ENCODE results near the gene GPC3. TPM values are rescaled to one million over a fixed set of nuclear protein-coding genes. Genes with fewer than 3 reads are reported as not detected.
A peak's percentile ranks its signal among the peaks of the same experiment; 100 is the strongest.

Gene GPC3
- total RNA-seq, 4 donors from 2014 or later = 1.4 to 5.8 (median 2.7) TPM

- Histone ChIP-seq H3K27ac (no peak overlapping the region), H3K4me3 (no peak overlapping the region), H3K27me3 (no peaks in the 10 kb centered on the region), H3K9me3 (no peaks in the 10 kb centered on the region), H3K4me1 (peaks cover 0 to 9% of the 10 kb centered on the region in 2 donors), H3K36me3 (no peaks in the 10 kb centered on the region)
- intact Hi-C loops (cut with DNase I; ENCODE audit: low total_unique reads) (loop anchor here (10.0 kb wide), 1 partner anchor 129 kb away; the partner anchor contains the start of gene GPC4), in situ Hi-C loops (cut with MboI; ENCODE audit: low sequenced_read_pairs in 4 of 4) (no loop called here)
- TF ChIP-seq, protein P1, sequence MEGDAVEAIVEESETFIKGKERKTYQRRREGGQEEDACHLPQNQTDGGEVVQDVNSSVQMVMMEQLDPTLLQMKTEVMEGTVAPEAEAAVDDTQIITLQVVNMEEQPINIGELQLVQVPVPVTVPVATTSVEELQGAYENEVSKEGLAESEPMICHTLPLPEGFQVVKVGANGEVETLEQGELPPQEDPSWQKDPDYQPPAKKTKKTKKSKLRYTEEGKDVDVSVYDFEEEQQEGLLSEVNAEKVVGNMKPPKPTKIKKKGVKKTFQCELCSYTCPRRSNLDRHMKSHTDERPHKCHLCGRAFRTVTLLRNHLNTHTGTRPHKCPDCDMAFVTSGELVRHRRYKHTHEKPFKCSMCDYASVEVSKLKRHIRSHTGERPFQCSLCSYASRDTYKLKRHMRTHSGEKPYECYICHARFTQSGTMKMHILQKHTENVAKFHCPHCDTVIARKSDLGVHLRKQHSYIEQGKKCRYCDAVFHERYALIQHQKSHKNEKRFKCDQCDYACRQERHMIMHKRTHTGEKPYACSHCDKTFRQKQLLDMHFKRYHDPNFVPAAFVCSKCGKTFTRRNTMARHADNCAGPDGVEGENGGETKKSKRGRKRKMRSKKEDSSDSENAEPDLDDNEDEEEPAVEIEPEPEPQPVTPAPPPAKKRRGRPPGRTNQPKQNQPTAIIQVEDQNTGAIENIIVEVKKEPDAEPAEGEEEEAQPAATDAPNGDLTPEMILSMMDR (IDR thresholded peaks at IDR 0.05 in 4 of 5, conservative IDR thresholded peaks at IDR 0.05 in 1 of 5) = no peak
- no peak for TF ChIP-seq POLR2A (IDR thresholded peaks at IDR 0.05)
- ATAC-seq (no peak), DNase-seq (no peak)
These were observed 441.7 kb downstream of the GPC3 start for GRCh38 chrX:133543654-133544053.

DNA sequence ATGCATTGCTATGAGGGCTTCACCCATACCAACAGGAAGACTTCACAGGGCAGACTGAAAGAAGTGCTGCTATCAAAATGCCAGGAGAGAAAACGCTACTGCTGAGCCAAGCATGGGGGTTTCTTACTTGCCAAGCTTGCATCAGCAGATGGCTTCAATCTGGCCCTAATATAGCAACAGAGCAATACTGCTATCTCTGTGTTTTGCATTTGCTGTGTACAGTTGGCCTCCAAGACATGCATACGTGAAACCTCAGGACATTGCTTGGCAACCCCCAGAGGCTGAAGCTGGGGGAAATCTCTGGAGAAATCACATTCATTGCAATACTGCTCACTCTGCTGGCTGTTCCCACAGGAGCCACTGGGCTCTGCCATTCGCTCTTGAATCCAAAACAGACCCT, 442.9 kb downstream of the GPC3 start:
- peak in 1 of 2 donors; percentile 35 for ATAC-seq
- TF ChIP-seq POLR2A (IDR thresholded peaks at IDR 0.05) = no peak
- TF ChIP-seq, protein P1 (IDR thresholded peaks at IDR 0.05 in 4 of 5, conservative IDR thresholded peaks at IDR 0.05 in 1 of 5) = no peak
- in situ Hi-C loops (cut with MboI; ENCODE audit: low sequenced_read_pairs in 4 of 4) (no loop called here), intact Hi-C loops (cut with DNase I; ENCODE audit: low total_unique reads) (loop anchor here (10.0 kb wide), 1 partner anchor 128 kb away; the partner anchor contains the start of gene GPC4)
- H3K4me1 ChIP-seq = peaks cover 0 to 9% of the 10 kb centered on the region in 2 donors
- no peaks in the 10 kb centered on the region for H3K36me3 ChIP-seq
- no peaks in the 10 kb centered on the region for H3K9me3 ChIP-seq
- no peaks in the 10 kb centered on the region for H3K27me3 ChIP-seq
- peak overlapping the region in 1 of 4 donors; percentile 38 for H3K27ac ChIP-seq
- DNase-seq = no peak
- no peak overlapping the region for H3K4me3 ChIP-seq

DNA sequence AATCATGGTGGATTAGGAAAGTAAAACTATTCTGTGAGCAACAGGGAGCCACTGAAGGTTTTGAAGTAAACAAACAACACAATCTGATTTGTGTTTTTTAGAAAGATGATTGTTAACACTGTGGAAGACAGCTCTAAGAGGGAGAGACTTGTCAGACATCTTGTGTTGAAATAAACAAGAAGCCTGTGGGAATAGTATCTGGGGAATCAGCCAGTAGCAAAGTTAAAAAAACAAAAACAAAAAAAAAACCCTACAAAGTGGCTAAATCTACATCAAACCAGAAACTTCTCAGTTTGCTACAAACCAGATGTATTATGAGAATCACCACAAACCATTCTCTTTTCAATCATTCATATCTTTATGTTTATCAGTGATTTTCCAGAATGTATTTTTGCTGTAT, 444.4 kb downstream of the GPC3 start:
- in situ Hi-C loops (cut with MboI; ENCODE audit: low sequenced_read_pairs in 4 of 4) = no loop called here
- no peak for DNase-seq
- Histone ChIP-seq H3K27me3 (no peaks in the 10 kb centered on the region), H3K9me3 (no peaks in the 10 kb centered on the region), H3K27ac (no peak overlapping the region), H3K36me3 (no peaks in the 10 kb centered on the region), H3K4me1 (peaks cover 3 to 9% of the 10 kb centered on the region in 2 donors), H3K4me3 (no peak overlapping the region)
- no peak for ATAC-seq
- no peak for TF ChIP-seq POLR2A (IDR thresholded peaks at IDR 0.05)
- TF ChIP-seq, protein P1 (IDR thresholded peaks at IDR 0.05 in 4 of 5, conservative IDR thresholded peaks at IDR 0.05 in 1 of 5) = no peak
- intact Hi-C loops (cut with DNase I; ENCODE audit: low total_unique reads) = loop anchor here (10.0 kb wide), 1 partner anchor 126 kb away; the partner anchor contains the start of gene GPC4

DNA sequence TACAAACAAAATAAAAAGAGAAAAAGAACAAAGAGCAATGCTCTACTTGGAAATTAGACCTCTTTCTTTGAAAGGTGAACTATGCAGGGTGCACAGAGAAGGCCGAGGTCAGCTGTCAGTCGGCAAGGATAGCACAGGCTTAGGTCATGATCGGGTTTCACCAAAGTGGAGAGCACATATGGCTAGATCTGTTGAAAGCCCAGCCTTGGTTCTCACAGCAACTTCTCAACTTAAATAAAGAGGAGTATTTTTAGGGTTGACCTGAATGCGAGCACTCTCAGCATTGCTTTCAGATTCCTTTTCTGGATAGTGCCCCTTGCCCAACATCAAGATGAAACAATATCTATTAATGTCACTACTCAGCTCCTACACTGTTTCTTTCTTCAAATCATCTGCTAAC, 447.2 kb downstream of the GPC3 start:
- peak; percentile 16 to 39 for DNase-seq
- intact Hi-C loops (cut with DNase I; ENCODE audit: low total_unique reads) (no loop called here), in situ Hi-C loops (cut with MboI; ENCODE audit: low sequenced_read_pairs in 4 of 4) (no loop called here)
- H3K4me1 ChIP-seq = peaks cover 3 to 9% of the 10 kb centered on the region in 2 donors
- peak; percentile 91 to 94 for ATAC-seq
- H3K36me3 ChIP-seq = no peaks in the 10 kb centered on the region
- peak overlapping the region; percentile 43 to 70 (median 56) for H3K27ac ChIP-seq
- no peaks in the 10 kb centered on the region for H3K27me3 ChIP-seq
- TF ChIP-seq POLR2A (IDR thresholded peaks at IDR 0.05) = no peak
- TF ChIP-seq, protein P1 (IDR thresholded peaks at IDR 0.05 in 4 of 5, conservative IDR thresholded peaks at IDR 0.05 in 1 of 5) = no peak
- no peaks in the 10 kb centered on the region for H3K9me3 ChIP-seq
- no peak overlapping the region for H3K4me3 ChIP-seq

DNA sequence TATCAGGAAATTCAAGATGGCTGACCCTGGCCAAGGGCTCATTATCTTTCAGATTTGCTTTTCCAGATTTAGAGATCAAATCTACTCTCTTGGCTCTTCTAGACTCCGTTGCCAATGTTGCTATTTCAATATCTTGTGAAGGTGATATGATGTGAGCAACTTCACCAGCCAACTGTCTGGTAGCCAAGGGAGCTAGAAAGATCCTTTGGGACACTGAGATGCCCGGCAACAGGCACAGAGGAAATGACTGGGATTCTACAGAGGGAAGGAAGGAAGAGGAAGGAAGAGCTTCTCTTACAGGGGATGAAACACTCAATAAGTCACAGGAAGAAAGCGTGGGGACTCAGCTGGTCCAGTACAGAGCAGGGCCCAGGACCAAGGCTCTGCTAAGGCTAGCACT, 448.3 kb downstream of the GPC3 start:
- Histone ChIP-seq H3K4me1 (peaks cover 3 to 4% of the 10 kb centered on the region in 2 donors), H3K27me3 (no peaks in the 10 kb centered on the region), H3K27ac (peak overlapping the region in 3 of 4 donors; percentile 14 to 63 (median 43)), H3K36me3 (no peaks in the 10 kb centered on the region), H3K4me3 (no peak overlapping the region), H3K9me3 (no peaks in the 10 kb centered on the region)
- ATAC-seq (no peak), DNase-seq (no peak)
- TF ChIP-seq POLR2A (IDR thresholded peaks at IDR 0.05) = no peak
- TF ChIP-seq, protein P1 (IDR thresholded peaks at IDR 0.05 in 4 of 5, conservative IDR thresholded peaks at IDR 0.05 in 1 of 5) = no peak
- in situ Hi-C loops (cut with MboI; ENCODE audit: low sequenced_read_pairs in 4 of 4) = no loop called here
- intact Hi-C loops (cut with DNase I; ENCODE audit: low total_unique reads) = no loop called here
